ENCODE measurements around the gene NDUFB4. TPM values are rescaled to one million over a fixed set of nuclear protein-coding genes. Genes with fewer than 3 reads are reported as not detected.

The NDUFB4 gene
- 100 to 1,000 TPM; 170 to 321 (median 213) TPM for total RNA-seq

- H3K4me3 ChIP-seq = peak within 1 kb of the TSS; percentile 54 to 87 (median 59)
- H3K4me1 ChIP-seq (replicated peaks in 1 of 2) = peaks cover 5 to 7% of the 10 kb centered on the region in 2 donors
- in situ Hi-C loops (cut with MboI; ENCODE audit: low pct_unique_long_range_greater_than_20kb in 2 of 9, low sequenced_read_pairs in 9 of 9, unreplicated experiment in 9 of 9) = no loop called here
- WGBS, 10 experiments = 0 to 3% (median 0%) methylated on average over 2 to 41 of the region's 53 CpGs; no CpG with 5 or more reads in 1 of the 10 experiments
- peak within 1 kb of the TSS; percentile 93 for H3K27ac ChIP-seq
- ATAC-seq (replicated peaks in 6 of 8) = peak; percentile 91 to 96 (median 95)
These were observed at the start of gene NDUFB4 for GRCh38 chr3:120596116-120596852. Gene NDUFB4 (plus strand): TSS chr3:120596336. CDS start chr3:120596360, 24 bp downstream.

GRCh38 chr3:120550546-120550945 is 45.6 kb upstream of the NDUFB4 start:
- H3K27ac ChIP-seq = no peak overlapping the region
- 29 to 86% (median 69%) methylated on average over 1 of the region's 1 CpG; no CpG with 5 or more reads in 4 of the 10 experiments for WGBS, 10 experiments
- ATAC-seq (replicated peaks in 6 of 8) = no peak
- H3K4me3 ChIP-seq = no peak overlapping the region
- in situ Hi-C loops (cut with MboI; ENCODE audit: low pct_unique_long_range_greater_than_20kb in 2 of 9, low sequenced_read_pairs in 9 of 9, unreplicated experiment in 9 of 9) = loop anchor here in 6 of 9 experiments (25.0 kb wide), 2 partner anchors 237 to 313 kb away; no protein-coding TSS in a partner anchor
- H3K4me1 ChIP-seq (replicated peaks in 1 of 2) = no peaks in the 10 kb centered on the region

- H3K27ac ChIP-seq = no peak overlapping the region
- ATAC-seq (replicated peaks in 6 of 8) = peak in 3 of 8 experiments; percentile 49 to 80 (median 79)
- H3K4me1 ChIP-seq (replicated peaks in 1 of 2) = no peaks in the 10 kb centered on the region
- WGBS, 10 experiments = 28 to 97% (median 68%) methylated on average over 1 to 4 of the region's 5 CpGs
- in situ Hi-C loops (cut with MboI; ENCODE audit: low pct_unique_long_range_greater_than_20kb in 2 of 9, low sequenced_read_pairs in 9 of 9, unreplicated experiment in 9 of 9) = loop anchor here in 6 of 9 experiments (25.0 kb wide), 2 partner anchors 235 to 315 kb away; no protein-coding TSS in a partner anchor
- no peak overlapping the region for H3K4me3 ChIP-seq
These were observed 43.7 kb upstream of the NDUFB4 start for GRCh38 chr3:120552184-120553172.

- H3K27ac ChIP-seq = no peak overlapping the region
- no peak overlapping the region for H3K4me3 ChIP-seq
- in situ Hi-C loops (cut with MboI; ENCODE audit: low pct_unique_long_range_greater_than_20kb in 2 of 9, low sequenced_read_pairs in 9 of 9, unreplicated experiment in 9 of 9) = loop anchor here in 6 of 9 experiments (25.0 kb wide), 2 partner anchors 232 to 318 kb away; no protein-coding TSS in a partner anchor
- H3K4me1 ChIP-seq (replicated peaks in 1 of 2) = peaks cover 15 to 18% of the 10 kb centered on the region in 2 donors
- 0 to 100% (median 83%) methylated on average over 1 to 3 of the region's 3 CpGs; no CpG with 5 or more reads in 1 of the 10 experiments for WGBS, 10 experiments
- peak in 2 of 8 experiments; percentile 2 to 6 for ATAC-seq (replicated peaks in 6 of 8)
These were observed 41.1 kb upstream of the NDUFB4 start for GRCh38 chr3:120554812-120555606.

DNA sequence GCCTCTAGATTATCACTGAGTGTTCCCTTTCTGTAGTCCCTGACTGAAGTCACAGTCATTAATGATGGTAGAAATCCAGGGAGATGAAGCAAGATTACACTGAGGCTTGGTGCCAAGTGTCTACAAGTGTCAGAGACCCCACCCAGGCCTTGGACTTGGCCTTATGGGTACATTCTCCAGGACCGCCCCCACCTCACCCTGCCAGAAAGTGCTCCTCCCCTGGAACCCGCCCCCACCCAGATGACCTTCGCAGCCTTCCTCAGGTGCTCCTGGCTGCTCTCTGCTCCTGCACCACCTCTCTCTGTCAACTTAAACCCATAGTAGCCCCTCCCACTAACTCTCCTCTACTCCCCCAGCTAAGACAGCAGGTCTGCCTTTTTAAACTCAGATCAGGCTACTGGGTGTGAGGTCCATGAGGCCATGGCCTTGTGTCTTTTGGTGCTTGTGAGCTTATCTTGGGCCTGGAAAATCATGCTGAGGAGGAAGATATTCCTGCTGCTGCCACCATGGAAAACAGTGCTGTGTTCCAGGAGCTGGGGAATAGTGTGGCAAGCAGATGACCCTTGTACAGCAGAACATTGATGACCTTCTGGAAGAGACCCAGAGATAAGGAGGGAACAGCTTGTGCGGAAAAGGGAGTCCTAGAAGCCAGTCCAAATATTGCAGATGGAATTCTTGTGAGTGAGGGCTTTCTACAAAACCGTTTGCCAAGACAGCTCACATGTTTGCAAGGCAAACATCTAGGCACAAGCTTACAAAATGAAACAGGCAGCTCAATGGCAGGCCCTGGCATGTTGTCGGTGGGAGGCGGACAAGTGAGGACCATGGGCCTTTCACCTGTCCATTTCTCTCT is 40.3 kb upstream of the NDUFB4 start:
- Histone ChIP-seq H3K27ac (no peak overlapping the region), H3K4me3 (no peak overlapping the region), H3K4me1 (replicated peaks in 1 of 2) (peaks cover 20 to 26% of the 10 kb centered on the region in 2 donors)
- ATAC-seq (replicated peaks in 6 of 8) = peak in 1 of 8 experiments; percentile 3
- in situ Hi-C loops (cut with MboI; ENCODE audit: low pct_unique_long_range_greater_than_20kb in 2 of 9, low sequenced_read_pairs in 9 of 9, unreplicated experiment in 9 of 9) = loop anchor here in 6 of 9 experiments (25.0 kb wide), 2 partner anchors 231 to 319 kb away; no protein-coding TSS in a partner anchor
- 43 to 100% (median 73%) methylated on average over 1 to 4 of the region's 7 CpGs; no CpG with 5 or more reads in 1 of the 10 experiments for WGBS, 10 experiments

- no peak overlapping the region for H3K27ac ChIP-seq
- in situ Hi-C loops (cut with MboI; ENCODE audit: low pct_unique_long_range_greater_than_20kb in 2 of 9, low sequenced_read_pairs in 9 of 9, unreplicated experiment in 9 of 9) = loop anchor here in 6 of 9 experiments (25.0 kb wide), 2 partner anchors 230 to 320 kb away; no protein-coding TSS in a partner anchor
- ATAC-seq (replicated peaks in 6 of 8) = no peak
- no peak overlapping the region for H3K4me3 ChIP-seq
- peaks cover 24 to 35% of the 10 kb centered on the region in 2 donors for H3K4me1 ChIP-seq (replicated peaks in 1 of 2)
These were observed 39.0 kb upstream of the NDUFB4 start for GRCh38 chr3:120557115-120557514.

- peak overlapping the region; percentile 76 to 82 for H3K27ac ChIP-seq
- 0 to 3% (median 0%) methylated on average over 1 to 16 of the region's 17 CpGs; no CpG with 5 or more reads in 1 of the 10 experiments for WGBS, 10 experiments
- peak; percentile 62 to 87 (median 73) for ATAC-seq (replicated peaks in 6 of 8)
- in situ Hi-C loops (cut with MboI; ENCODE audit: low pct_unique_long_range_greater_than_20kb in 2 of 9, low sequenced_read_pairs in 9 of 9, unreplicated experiment in 9 of 9) = loop anchor here in 6 of 9 experiments (25.0 kb wide), 2 partner anchors 228 to 322 kb away; no protein-coding TSS in a partner anchor
- H3K4me3 ChIP-seq = peak overlapping the region; percentile 24 to 40 (median 35)
- peaks cover 24 to 35% of the 10 kb centered on the region in 2 donors for H3K4me1 ChIP-seq (replicated peaks in 1 of 2)
These were observed 37.3 kb upstream of the NDUFB4 start for GRCh38 chr3:120558771-120559241.

GRCh38 chr3:120559242-120560061 is 36.7 kb upstream of the NDUFB4 start:
- WGBS, 10 experiments = 0 to 33% (median 5%) methylated on average over 1 to 12 of the region's 15 CpGs; no CpG with 5 or more reads in 1 of the 10 experiments
- peak overlapping the region; percentile 0 to 40 (median 35) for H3K4me3 ChIP-seq
- H3K4me1 ChIP-seq (replicated peaks in 1 of 2) = peaks cover 24 to 35% of the 10 kb centered on the region in 2 donors
- H3K27ac ChIP-seq = peak overlapping the region; percentile 76 to 82
- peak; percentile 19 to 79 (median 71) for ATAC-seq (replicated peaks in 6 of 8)
- in situ Hi-C loops (cut with MboI; ENCODE audit: low pct_unique_long_range_greater_than_20kb in 2 of 9, low sequenced_read_pairs in 9 of 9, unreplicated experiment in 9 of 9) = loop anchor here in 6 of 9 experiments (25.0 kb wide), 2 partner anchors 228 to 322 kb away; no protein-coding TSS in a partner anchor

DNA sequence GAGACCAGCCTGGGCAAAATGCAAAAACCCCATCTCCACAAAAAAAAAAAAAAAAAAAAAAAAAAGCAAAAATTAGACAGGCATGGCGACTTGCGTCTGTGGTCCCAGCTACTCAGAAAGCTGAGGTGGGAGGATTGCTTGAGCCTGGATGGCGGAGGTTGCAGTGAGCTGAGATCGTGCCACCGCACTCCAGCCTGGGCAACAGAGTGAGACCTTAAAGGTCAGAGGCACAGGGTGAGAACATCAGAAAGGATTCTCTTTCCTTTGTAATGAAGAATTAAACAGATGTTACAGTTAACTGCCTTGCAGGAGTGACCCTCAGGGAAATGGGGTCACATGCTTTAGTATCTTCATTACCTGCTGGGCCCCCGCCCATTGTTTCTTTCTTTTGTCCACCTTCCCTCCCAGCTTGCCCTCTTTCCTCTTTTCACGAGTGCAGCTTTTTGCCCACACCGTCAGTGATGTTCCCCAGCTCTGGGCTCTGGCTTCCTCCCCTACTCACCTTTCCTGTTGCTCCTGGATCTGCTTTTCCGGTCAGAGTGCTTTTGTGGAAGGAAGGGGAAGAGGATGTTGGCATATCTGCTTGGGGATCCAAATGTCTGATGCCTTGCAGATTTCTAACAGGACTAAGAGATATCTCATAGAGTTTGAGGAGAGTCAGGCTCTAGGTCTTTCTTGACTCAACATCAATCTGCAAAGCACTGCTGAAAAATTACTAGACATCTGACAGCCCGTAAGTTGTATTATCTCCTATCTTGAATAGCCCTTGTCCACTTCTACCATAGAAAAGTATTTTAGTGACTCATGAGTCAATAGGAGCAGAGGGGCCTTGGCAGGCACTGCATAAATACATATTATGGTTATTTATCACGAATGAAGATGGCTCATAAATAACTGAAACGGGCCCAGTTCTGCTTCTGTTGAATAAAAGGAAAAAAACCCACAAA is 35.6 kb upstream of the NDUFB4 start:
- Histone ChIP-seq H3K27ac (peak overlapping the region in 1 of 2 donors; percentile 82), H3K4me3 (peak overlapping the region in 3 of 5 donors; percentile 3 to 40 (median 35)), H3K4me1 (replicated peaks in 1 of 2) (peaks cover 24 to 35% of the 10 kb centered on the region in 2 donors)
- 26 to 73% (median 61%) methylated on average over 2 to 8 of the region's 12 CpGs for WGBS, 10 experiments
- in situ Hi-C loops (cut with MboI; ENCODE audit: low pct_unique_long_range_greater_than_20kb in 2 of 9, low sequenced_read_pairs in 9 of 9, unreplicated experiment in 9 of 9) = loop anchor here in 6 of 9 experiments (25.0 kb wide), 2 partner anchors 227 to 323 kb away; no protein-coding TSS in a partner anchor
- ATAC-seq (replicated peaks in 6 of 8) = peak in 7 of 8 experiments; percentile 7 to 49 (median 27)

Data from motor neuron (in vitro differentiated cells).